Motor neuron (in vitro differentiated cells): Measurements from ENCODE around the gene ITSN2. TPM values are rescaled to one million over a fixed set of nuclear protein-coding genes. Genes with fewer than 3 reads are reported as not detected.

Experiments used
- ATAC-seq, 8 experiments: fragments of 200-7000 bp; cut with Tn5 transposase; replicated peaks in 6 of 8; 2 replicates each; pipeline ENCODE4 v1.8.0; 2021; ENCODE audit warnings: mild to moderate bottlenecking in 8 of 8, moderate library complexity in 8 of 8
- H3K27ac ChIP-seq, 2 donors: fragments of 250-450 bp; sonication (Bioruptor Pico); 2 replicates each; pipeline ENCODE4 v1.9.0; 2021; ENCODE audit warnings: antibody characterized with exemption in 2 of 2, mild to moderate bottlenecking in 2 of 2, moderate library complexity in 1 of 2
- H3K4me1 ChIP-seq, 2 donors: fragments of 250-450 bp; sonication (Bioruptor Pico); replicated peaks in 1 of 2; 2 replicates each; pipeline ENCODE4 v1.6.1; 2021; ENCODE audit warnings: antibody characterized with exemption in 2 of 2, mild to moderate bottlenecking in 2 of 2, moderate library complexity in 1 of 2
- H3K4me3 ChIP-seq, 5 donors: fragments of 250-450 bp; sonication (Bioruptor Pico); 2 replicates each; pipeline ENCODE4 v1.9.0; 2021; ENCODE audit warnings: antibody characterized with exemption in 5 of 5, mild to moderate bottlenecking in 5 of 5, moderate library complexity in 4 of 5
- WGBS, 10 experiments: fragments of 450-650 bp; shearing (Covaris generic); methylation state at CpG; one replicate each; pipeline ENCODE4 v1.0.0; 2022; 5-methylcytosine and 5-hydroxymethylcytosine counted together
- in situ Hi-C, 9 experiments: fragments of 400-800 bp; cut with MboI; loops; one replicate each; pipeline ENCODE4 v1.15.0; 2021; ENCODE audit warnings: low sequenced_read_pairs in 9 of 9, low pct_unique_long_range_greater_than_20kb in 2 of 9; ENCODE audit not compliant: unreplicated experiment in 9 of 9
- total RNA-seq, 8 experiments: library from RNA; unstranded; fragments of 300-600 nt; gene quantifications; 2 replicates each; pipeline versions ENCODE4 v1.2.3 to v1.2.4, GENCODE V29; 2022

Gene ITSN2
- total RNA-seq, 8 experiments from 2014 or later = 5.1 to 41.5 (median 14.3) TPM

DNA sequence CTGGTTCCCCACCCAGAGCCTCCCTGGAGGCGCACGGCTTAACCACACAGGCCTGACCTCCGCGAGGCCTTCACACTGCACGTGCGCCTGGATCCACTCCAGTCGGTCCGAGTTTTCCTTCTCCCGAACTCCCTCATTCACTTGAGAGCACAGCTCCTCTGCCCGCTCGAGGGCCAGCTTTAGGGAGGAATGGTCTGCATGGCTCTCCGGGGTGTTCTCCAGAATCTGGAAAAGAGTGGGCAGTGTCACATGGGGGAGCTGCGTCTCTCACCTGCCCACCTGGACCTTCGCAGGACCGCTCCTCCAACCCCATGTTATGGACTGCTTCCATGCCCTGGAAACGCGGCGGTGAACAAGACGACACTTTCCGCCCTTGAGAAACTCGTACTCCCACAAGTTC lies 149.6 kb downstream of the ITSN2 start:
- no peaks in the 10 kb centered on the region for H3K4me1 ChIP-seq
- H3K27ac ChIP-seq = no peak overlapping the region
- ATAC-seq = no peak
- WGBS, 10 experiments = 95 to 100% (median 100%) methylated on average over 1 to 7 of the region's 21 CpGs; no CpG with 5 or more reads in 7 of the 10 experiments
- H3K4me3 ChIP-seq = no peak overlapping the region
- in situ Hi-C loops = no loop called here

DNA sequence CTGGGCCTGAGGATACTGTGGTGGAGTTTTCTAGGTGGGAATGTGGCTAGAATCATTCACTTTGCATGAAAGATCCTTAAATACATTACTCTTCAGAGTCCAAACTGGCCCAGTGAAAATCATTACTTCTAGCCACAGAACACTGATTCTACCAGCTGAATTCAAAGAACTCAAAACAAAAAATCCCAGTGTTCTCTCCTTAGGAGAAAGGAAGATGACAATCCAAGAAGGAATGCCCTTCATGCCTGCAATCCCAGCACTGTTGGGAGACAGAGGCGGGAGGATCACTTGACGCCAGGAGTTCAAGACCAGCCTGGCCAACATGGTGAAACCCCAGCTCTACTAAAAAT lies 150.3 kb downstream of the ITSN2 start:
- WGBS, 10 experiments = 92 to 100% (median 100%) methylated on average over 1 to 2 of the region's 2 CpGs; no CpG with 5 or more reads in 5 of the 10 experiments
- ATAC-seq = no peak
- in situ Hi-C loops = no loop called here

DNA sequence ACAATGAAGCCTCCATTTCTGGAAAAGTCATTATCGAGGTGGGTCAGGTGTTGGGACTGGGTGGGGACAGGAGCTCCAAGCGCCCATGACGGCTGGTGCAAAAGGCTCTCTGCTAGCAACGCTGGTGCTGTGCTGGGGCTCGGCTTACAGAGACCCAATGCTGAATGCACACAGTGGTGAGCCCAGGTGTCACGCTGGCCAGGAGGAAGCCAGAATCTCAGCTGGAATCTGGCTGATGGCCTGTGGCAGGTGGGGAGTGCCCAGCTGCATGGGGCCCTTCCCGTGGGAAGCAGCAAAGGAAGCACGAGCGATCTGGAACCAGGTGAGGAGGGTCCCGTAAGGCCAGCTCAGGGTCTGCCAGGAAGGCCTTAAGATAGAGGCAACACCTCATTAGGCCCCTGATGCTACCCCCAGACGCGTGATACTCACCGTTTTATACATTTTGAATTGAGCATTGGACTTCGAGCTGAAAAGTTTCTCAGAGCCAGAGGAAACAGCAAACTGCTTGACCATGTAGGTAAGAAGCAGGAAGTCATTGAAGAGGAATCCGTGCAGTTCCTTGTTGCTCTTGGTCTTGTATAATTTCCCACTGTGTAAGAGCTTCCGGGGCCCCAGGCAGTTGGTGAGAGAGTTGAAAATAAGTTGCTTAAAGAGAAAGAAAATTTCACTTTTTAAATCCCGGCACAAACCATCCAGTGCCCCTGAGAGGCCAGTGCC lies 150.8 kb downstream of the ITSN2 start:
- no peak overlapping the region for H3K27ac ChIP-seq
- in situ Hi-C loops = no loop called here
- H3K4me3 ChIP-seq = no peak overlapping the region
- WGBS, 10 experiments = 17 to 95% (median 88%) methylated on average over 1 to 12 of the region's 17 CpGs; no CpG with 5 or more reads in 2 of the 10 experiments
- H3K4me1 ChIP-seq = no peaks in the 10 kb centered on the region
- no peak for ATAC-seq

More for the DNA sequence above, 150.3 kb downstream of the ITSN2 start:
- Histone ChIP-seq H3K27ac (no peak overlapping the region), H3K4me1 (no peaks in the 10 kb centered on the region), H3K4me3 (no peak overlapping the region)

DNA sequence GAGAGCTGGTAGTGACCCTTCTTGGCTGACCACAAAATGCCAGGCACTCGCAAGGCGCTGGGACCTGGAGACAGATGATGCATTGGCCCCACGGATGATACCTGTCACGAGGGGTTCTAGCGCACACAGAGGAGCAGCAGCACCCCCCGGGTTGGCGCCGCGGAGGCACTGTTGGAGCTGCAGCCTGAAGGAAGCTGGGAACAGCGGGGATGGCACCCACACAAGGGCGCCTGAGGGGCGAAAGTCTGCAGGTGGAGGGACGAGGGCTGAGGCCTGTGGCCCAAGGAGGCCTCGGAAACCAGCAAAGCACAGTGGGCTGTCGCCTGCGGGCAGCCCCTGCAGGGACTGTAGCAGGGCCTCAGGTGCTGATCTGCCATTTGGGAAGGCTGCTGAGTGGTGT lies 151.8 kb downstream of the ITSN2 start:
- no peak overlapping the region for H3K27ac ChIP-seq
- ATAC-seq = no peak
- no peak overlapping the region for H3K4me3 ChIP-seq
- in situ Hi-C loops = no loop called here
- WGBS, 10 experiments = 76 to 100% (median 93%) methylated on average over 1 to 6 of the region's 16 CpGs; no CpG with 5 or more reads in 6 of the 10 experiments
- H3K4me1 ChIP-seq = no peaks in the 10 kb centered on the region

DNA sequence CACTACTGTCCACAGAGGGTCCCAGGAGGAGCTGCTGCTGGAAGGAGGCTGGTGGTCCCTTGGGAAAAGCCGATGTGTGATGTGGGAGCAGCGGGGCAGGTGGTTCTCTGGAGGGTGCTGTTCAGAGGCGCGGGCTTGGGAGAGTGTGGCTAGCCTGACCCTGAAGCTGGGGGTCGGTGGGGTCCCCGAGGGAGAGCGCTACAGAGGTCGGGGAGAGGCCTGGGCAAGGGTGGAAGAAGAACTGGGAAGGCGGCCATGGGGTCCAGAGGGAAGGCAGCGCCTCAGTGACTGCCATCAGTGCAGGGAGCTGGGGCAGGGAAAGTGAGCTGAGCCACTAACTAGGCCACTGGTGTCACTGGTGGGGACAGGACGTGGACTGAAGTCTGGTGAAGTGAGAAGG lies 153.0 kb downstream of the ITSN2 start:
- WGBS, 10 experiments = 83% methylated on average over 2 of the region's 11 CpGs; no CpG with 5 or more reads in 9 of the 10 experiments
- no peaks in the 10 kb centered on the region for H3K4me1 ChIP-seq
- no peak for ATAC-seq
- H3K4me3 ChIP-seq = no peak overlapping the region
- no peak overlapping the region for H3K27ac ChIP-seq
- in situ Hi-C loops = no loop called here

DNA sequence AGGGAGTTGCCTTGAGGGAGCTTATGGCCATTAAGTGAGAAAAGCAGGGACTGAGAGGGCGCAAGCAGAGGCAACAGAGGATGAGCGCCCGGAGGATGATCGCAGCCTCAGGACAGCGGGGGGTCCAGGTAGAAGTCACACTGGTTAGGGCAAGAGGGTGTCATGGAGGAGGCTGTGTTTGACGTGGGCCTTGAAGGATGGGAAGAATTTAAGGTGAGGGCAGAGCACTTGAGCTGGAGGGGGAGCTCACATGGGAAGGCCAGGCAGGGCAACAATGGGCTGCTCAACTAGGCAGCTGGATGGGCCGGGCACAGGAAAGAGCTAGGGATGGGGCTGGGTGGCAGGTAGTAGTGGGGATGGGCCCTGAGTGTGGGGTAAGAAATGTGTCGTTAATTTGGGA lies 153.6 kb downstream of the ITSN2 start:
- no peak for ATAC-seq
- Histone ChIP-seq H3K4me1 (no peaks in the 10 kb centered on the region), H3K27ac (no peak overlapping the region), H3K4me3 (no peak overlapping the region)
- in situ Hi-C loops = no loop called here
- 0 to 100% (median 80%) methylated on average over 1 to 6 of the region's 8 CpGs; no CpG with 5 or more reads in 3 of the 10 experiments for whole genome bisulfite sequencing, 10 experiments

GRCh38 chr2:24206242-24206641 lies 154.1 kb downstream of the ITSN2 start:
- H3K4me1 ChIP-seq = no peaks in the 10 kb centered on the region
- no peak overlapping the region for H3K27ac ChIP-seq
- no CpG with 5 or more reads among the region's 6 CpGs for WGBS, 10 experiments
- ATAC-seq = no peak
- H3K4me3 ChIP-seq = no peak overlapping the region
- in situ Hi-C loops = no loop called here

GRCh38 chr2:24205131-24205530 lies 155.2 kb downstream of the ITSN2 start:
- WGBS, 10 experiments = 20 to 90% (median 80%) methylated on average over 1 to 3 of the region's 4 CpGs; no CpG with 5 or more reads in 5 of the 10 experiments
- Histone ChIP-seq H3K4me1 (no peaks in the 10 kb centered on the region), H3K4me3 (no peak overlapping the region), H3K27ac (no peak overlapping the region)
- no peak for ATAC-seq
- in situ Hi-C loops = no loop called here

GRCh38 chr2:24204505-24204904 lies 155.8 kb downstream of the ITSN2 start:
- Histone ChIP-seq H3K4me3 (no peak overlapping the region), H3K4me1 (no peaks in the 10 kb centered on the region), H3K27ac (no peak overlapping the region)
- 60 to 100% (median 95%) methylated on average over 1 to 6 of the region's 12 CpGs; no CpG with 5 or more reads in 5 of the 10 experiments for WGBS, 10 experiments
- ATAC-seq = no peak
- in situ Hi-C loops = no loop called here

- ATAC-seq = no peak
- in situ Hi-C loops = no loop called here
- no peak overlapping the region for H3K4me3 ChIP-seq
- H3K27ac ChIP-seq = no peak overlapping the region
- no peaks in the 10 kb centered on the region for H3K4me1 ChIP-seq
- 80 to 100% (median 96%) methylated on average over 1 to 3 of the region's 5 CpGs; no CpG with 5 or more reads in 4 of the 10 experiments for WGBS, 10 experiments
Observed at GRCh38 chr2:24203787-24204150, 156.6 kb downstream of the ITSN2 start.

DNA sequence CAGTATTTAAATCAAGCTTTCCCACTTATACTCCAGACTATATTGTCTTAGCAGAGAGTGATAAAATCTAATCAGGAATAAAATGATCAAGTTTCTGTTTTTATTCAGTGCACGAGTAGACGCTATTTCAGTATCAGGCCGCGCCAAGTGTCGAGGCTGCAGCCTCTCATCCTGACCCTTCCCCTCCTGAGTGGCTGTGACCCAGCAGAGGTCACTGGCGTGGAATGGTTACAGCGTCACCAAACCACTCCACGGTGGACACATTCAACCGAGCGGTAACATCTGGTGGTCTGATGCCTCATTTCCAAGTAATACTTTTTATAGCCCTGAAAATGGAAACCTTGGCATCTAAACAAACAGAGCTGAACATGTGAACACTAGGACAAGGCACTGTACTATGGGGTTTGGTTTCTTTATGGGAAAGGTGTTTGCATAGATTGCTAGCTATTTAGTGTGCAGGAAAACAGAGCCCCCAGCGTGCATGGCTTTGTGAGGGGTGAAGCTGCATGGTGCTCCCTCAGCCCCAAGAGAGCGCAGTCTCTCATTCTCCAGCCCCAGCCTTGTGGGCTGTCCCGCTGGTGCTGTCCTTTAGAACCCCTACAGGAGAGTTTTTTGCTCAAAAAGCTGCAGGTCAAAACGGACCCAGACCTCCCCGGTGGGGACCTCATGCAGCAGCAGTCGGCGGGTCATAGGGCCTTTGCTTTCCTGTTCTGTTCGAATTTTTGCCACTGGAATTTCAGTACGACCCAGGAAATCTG lies 157.1 kb downstream of the ITSN2 start:
- in situ Hi-C loops = no loop called here
- H3K4me3 ChIP-seq = no peak overlapping the region
- WGBS, 10 experiments = 58 to 91% (median 83%) methylated on average over 3 to 16 of the region's 19 CpGs; no CpG with 5 or more reads in 1 of the 10 experiments
- H3K27ac ChIP-seq = no peak overlapping the region
- peak in 1 of 8 experiments; percentile 13 for ATAC-seq
- no peaks in the 10 kb centered on the region for H3K4me1 ChIP-seq

DNA sequence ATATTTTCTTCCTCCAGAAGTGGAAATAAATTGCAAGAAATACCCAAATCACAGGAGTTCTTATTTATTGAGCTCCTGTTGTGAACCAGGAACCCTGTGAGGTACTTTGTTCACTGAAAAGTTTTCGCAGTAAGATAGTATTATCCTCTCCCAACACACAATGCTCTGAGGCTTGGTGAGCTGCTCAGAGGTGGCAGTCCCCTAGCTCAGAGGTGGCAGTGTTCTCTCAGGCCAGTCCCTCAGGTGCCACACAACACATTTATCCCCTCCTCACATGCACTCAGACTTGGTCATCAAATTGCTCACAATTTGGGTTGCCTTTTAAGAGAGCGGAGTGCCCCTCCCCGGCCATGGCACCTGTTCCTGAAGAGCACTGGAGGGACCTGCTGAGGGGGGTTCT lies 159.5 kb downstream of the ITSN2 start:
- Histone ChIP-seq H3K27ac (no peak overlapping the region), H3K4me1 (no peaks in the 10 kb centered on the region), H3K4me3 (no peak overlapping the region)
- no peak for ATAC-seq
- WGBS, 10 experiments = 80 to 100% (median 100%) methylated on average over 1 of the region's 3 CpGs; no CpG with 5 or more reads in 7 of the 10 experiments
- in situ Hi-C loops = no loop called here

DNA sequence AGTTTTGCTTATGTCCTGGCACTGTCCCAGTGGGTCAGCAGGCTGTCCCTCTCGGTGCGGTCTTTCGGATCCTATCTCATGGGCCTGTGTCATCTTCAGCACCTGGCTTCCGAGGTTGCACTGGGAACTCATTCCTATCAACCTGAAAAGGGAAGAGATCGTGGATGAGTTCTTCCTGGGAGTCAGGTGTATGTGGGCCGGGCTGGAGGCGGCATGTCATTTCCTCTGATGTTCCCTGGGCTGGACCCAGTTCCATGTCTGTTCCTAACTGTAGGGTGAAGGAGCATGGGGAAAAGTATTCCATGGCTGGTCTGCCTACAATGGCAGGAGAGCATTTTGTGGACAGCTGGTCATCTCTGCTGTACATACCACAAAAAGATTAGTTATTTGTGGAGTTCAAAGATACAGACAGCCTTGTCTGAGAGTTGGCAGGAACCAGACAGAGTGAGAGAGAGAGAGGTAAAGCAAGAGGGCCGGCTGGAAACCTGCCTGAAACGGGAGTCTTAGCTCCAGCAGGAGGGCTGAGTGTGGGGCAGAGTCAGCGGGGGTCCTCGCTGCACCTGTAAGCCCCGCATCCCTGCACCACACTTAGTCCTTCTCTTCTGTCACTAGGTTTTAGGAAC lies 160.3 kb downstream of the ITSN2 start:
- no peaks in the 10 kb centered on the region for H3K4me1 ChIP-seq
- no peak for ATAC-seq
- WGBS, 10 experiments = 53 to 100% (median 84%) methylated on average over 2 to 10 of the region's 12 CpGs; no CpG with 5 or more reads in 2 of the 10 experiments
- no peak overlapping the region for H3K4me3 ChIP-seq
- H3K27ac ChIP-seq = no peak overlapping the region
- in situ Hi-C loops = loop anchor here in 1 of 9 experiments (25.0 kb wide), 1 partner anchor 113 kb away; the partner anchor contains the start of genes SF3B6 and TP53I3
